ENCODE data around the gene ZFHX3.

The ZFHX3 gene

DNA sequence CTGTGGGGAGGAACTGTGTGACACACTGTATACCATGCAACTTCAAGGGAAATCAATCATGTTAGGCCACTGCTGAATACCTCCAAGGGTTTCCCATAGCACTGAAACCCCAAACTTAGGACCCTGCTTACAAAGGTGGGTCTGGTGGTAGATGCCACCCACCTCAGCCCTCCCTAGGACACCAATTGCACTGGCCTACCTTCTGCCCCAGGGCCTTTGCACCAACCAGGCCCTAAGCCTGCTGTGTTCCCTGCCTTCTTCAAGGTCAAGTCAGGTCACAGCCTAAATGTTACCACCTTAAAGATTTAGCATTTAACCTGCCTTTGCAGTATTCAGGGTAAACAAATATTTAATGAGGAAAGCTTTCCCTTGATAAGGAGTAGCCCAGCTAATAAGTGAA is 185.8 kb downstream of the ZFHX3 start:
- no peak for DNase-seq

DNA sequence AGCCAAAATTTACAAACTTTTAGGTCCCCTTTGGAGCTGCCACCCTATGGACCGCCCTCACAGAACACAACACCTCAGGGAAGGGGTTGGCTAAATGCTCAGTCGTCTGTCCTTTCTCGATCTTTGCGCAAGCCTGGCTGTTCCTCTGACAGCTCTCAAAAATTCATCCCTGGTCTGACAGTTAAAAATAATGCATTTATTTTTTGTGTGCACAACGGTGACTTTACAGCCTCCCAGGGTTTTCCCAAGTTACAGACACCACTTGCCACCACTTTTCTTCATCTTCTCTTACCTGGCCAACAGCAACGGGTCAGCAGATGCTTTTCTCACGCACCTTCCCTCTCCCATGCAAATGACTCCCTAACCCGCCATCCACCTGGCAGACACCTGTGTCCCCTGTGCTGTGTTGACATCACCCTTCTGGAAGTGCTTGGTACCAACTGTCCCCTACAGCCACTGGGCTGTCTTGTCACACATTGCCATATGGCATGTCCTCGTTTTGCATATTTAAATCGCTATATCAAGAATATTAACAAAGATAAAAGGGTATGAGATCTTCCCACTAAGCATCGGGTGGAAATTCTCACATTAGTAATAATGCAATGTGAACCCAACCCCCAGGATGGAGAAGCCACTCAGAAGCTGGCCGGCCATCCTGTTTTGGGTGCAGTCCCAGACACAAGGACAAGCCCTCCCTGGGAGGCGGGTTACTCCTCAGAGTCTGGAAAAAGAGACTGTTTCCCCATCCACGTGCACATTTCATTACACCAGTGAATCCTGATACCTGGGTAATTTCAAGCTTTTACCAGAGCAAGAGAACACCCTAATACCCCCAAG is 187.0 kb downstream of the ZFHX3 start:
- DNase-seq, result no peak

DNA sequence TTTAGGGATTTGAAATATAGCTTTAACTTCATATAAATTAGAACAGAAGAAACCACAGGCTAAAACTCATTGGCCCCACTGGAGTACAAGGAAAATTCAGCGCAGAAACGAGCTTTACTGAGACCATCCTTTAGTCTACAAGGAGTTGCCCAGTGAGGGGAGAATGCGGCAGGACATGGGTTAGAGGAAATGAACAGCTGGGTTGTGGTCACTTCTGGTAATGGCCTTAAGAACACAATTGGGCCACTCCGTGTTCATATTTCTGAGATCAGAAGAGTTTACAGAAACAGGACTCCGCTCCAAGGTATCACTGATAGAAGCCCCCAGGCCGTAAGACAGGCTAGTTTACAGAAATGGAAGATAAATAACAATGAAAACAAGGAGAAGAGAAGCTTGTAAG is 188.3 kb downstream of the ZFHX3 start:
- no peak for DNase-seq

DNA sequence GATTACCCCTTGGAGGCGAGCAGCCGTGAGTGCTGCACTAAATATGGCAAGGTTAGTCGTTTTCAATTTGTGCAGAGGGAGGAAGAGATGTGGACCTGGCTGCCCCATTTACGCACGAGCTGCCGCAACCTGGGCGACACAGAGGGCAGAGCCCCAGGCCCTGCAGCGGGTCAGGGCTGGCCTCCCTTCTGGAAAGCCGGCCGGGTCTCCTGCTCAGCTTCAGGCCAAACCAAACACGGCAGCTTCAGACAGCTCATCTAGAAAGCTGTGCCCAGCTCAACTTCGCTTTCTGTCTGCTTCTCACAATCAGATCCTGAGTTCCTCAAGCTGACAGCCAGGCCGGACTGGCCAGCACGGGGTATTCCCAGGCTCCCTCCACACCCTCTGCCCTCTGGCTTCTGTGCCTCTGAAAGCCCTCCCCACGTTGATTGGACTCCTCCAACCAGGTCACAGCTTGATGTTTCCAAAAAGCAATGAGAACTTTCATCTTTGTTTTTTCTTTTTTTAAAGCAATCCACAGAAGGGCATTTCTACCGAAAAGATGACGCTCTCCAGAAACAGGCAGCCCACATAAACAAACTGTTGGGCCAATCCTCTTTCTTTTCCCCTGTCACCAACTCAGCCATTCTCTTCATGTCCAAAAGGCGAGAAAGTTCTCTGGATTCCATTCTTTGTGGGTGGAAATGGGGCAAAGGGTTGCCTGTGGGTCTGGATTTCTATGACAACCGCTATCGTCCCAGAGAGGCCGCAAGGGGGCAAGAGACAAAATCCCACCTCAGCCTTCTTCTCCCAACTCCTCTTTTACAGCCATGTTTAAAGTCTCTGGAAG is 189.0 kb downstream of the ZFHX3 start:
- no peak for DNase-seq

DNA sequence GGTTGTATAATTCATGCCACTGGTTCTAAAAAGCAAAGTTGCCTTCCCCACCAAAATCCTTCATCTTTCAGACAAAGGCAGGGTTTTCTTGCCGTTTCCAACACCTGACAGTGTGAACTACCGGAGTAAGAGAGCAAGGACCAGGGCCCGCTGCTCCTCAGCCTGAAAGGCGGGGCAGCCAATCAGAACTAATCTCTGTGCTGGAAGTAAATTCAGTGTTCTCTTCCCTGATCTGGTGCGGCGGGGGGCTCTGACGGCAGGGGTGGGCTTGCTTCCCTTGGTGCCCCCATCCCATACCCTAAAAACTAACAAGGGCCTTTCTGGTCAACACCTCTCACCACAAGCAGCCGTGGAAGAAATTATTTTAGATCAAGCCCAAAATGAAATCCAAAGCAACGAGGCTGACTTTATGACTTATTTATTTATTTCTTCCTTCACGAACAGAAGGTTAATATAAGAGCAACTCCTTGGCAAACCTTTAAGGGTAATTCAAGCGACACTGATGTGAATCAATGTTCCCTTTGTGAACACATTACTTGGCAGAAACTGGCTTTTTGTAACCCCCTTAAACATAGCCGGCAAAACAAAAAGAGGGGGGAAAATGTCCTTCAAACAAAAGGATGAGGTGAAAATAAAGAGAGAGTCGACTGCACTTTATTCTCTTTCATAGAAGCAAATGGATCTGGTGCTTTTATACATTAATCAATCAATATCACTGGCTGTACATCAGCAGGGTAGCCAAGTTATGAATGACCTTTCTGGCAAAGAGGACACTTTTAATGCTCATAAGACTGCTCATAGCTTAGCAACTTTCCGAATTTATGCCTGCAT is 189.9 kb downstream of the ZFHX3 start:
- DNase-seq, result no peak

DNA sequence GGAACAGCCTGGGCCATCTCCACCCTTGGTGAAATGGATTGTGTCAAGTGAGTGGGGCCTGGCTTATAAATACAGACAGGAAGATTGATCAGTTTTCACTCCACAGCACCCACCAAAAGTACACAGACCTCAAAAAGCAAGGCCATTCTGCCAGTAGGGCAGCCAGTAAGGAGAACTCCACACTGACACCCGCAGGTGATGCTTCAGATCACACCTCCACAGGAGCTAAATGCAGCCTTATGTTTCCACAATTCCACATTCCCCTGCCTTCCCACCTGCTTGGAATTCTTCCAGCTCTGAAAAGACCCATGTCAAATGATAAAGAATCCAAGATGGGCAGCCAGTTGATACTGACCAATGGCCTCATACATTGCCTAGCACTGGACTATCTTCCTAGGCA is 191.1 kb downstream of the ZFHX3 start:
- no peak for DNase-seq

DNA sequence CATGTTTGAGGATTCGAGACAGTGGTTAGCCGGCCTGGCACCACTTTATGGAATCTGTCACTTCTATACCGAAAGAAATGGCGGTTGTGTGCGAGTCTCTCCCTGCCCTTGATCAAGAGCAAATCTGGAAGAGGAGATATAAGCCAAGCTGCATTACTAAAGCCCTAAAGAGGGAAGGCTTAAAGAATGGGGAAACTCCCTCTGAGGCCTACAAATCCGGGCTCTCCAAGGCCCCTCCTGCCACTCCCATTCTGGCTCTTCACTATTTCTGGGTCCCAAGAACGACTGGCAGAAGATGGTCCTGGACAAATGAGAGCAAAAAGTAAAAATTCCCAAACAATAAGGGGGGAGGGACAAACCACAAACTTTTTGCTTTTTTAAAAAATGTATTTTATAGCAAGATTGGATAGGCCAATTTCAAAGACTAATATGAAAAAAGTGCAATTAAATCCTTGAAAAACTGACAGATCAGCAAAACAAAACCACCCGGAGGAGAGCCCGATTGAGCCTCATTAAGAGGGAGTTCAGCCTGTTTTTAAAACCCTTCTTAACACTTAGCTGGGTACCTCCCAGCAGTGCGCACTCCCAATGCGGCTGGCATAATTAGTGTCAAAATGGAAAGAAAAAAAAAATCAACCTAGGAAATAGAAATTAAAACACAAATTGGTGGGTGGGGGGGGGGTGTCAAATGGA is 193.5 kb downstream of the ZFHX3 start:
- DNase-seq, result no peak

DNA sequence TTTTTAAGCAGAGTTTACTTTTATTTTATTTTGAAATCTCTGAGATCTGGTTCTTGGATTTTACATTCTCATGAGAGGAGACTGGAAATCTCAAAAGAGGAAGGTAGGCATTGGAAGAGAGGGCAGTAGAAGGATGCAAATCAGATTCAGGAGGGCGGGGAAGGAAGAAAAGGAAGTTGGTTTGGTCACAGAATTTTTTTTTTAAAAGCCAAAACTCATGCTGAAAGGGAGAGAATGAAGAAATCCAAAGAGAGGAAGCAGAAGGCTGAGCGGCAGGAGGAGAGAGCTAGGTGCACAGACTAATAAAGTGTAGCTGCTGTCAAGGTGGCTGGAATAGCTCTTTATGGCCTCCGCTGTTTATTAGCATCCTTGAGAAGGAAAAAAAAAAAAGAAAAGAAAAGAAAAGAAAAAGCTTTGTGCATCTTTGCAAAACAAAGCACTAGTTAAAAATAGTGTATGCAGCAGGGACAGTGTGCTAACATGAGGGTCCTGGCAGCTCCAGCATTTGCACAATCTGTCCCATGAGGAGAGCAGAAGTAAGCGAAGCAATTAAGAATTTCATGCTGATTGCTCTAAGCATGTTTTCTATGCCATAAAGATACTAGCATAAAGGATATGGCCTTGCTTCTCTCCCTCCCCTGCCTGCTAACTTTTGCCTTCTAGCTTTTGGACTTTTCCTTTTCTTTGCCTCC is 194.2 kb downstream of the ZFHX3 start:
- DNase-seq, result no peak

DNA sequence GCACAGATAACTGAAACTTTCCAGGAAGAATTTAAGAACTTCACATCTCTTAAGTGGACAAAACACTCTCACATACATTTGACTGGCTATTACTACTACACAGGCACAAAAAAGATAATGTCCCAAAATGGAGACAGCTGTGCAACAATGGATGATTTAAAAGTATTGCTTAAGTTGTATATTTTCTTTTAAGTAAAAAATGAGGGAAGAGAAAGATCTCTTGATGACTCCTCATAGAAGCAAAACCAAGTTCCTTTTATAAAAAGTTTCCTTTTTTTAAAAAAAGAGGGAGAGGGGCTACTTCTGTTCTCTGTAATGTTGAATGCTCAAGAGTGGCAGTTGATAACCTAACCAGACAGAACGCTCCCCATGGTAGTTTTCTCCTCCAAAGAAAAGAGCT is 195.5 kb downstream of the ZFHX3 start:
- DNase-seq, result no peak

DNA sequence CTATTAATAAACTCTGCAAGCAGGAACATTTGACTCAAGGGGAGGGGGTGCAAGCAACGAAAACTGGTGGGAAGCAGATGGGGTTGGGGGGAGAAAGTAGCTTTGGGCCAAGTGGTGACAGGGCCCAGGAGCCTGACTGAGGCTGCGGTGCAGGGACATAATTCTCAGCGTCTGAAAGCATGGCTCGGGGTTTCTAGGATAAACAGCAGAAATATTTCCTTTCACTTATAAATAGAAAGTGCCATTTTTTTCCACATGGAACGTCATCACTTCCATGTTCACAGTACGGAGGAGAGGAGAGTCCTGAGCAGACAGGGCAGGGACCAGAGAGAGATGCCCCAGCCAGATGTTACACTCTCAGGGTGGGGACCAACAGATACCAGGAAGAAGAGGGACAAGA is 197.1 kb downstream of the ZFHX3 start:
- no peak for DNase-seq

DNA sequence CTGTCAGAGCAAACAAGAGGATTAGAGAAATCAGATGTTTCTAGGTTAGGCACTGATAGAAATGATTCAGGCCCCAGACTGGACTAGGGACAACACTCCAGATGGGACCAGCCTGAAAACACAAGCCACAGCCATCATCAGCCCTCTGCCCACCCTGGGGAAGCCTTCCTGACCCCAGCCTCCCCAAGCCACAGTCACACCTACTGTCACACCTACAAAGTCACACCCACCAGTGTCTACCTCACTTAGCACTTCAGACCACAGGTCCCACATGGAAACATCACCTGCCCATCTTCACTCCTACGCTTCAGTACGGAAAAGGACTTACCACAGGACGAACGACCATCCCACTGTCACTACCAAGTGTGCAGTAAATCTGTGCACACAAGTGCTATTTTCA is 197.9 kb downstream of the ZFHX3 start:
- no peak for DNase-seq

DNA sequence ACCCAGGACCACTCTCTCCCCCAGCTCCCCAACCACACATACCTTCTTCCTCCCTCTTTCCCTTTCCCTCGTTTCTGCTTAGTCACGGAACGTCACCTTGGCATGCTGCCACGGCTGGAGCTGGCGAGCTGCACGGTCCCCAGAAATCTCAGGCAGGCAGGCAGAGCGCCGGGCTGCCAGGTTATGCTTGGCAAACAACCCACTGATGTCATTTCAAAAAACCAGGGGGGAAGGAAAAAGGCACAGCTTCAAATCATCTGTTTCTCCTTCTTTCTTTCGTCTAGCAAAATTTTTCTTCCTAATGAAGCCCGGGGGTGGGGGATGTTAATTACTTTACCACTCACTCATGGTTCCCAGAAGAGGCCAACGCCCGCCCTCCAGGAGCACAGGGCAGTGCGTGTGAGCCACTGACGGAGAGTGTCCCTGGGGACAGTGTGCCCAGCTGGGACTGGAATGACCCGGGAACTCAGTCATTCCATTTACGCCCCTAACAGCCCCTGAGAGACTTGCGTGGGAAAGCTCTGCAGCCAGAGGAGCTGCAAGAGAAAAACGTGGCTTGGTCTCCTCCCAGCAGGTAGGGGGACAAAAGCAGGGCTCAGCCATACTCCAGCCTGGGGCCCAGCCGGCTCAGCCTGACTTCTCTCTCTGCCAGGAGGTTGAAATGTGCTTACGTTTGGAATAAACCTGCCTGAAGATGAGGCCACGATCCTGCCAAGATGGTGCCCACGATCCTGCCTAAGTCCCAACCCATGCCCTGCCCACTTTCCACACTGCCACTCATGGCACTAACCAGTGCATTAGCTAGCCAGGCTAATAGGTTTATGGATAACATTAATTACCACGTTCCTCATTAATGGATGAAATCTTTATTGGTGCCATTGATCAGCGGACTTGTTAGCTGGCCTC is 198.9 kb downstream of the ZFHX3 start:
- peak in 1 of 2 donors; percentile 38 for DNase-seq

DNA sequence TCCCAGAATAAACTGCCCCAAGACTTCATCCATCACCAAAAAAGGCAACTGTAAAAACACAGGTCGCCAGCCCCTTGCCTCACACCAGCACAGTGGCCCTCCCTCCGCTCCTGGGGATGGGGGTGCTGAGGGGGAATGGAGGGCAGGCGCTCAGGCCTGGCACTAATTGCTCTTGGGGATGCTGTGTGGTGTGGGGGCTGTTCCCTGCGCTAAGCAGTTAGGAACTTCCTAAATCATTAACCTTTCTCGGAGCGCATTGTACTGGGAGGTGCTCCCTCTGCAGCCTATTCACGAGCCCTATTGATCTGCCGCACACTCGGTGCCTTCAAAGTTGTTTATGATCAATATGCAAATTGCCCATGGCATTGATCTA is 199.9 kb downstream of the ZFHX3 start:
- DNase-seq, result no peak

DNA sequence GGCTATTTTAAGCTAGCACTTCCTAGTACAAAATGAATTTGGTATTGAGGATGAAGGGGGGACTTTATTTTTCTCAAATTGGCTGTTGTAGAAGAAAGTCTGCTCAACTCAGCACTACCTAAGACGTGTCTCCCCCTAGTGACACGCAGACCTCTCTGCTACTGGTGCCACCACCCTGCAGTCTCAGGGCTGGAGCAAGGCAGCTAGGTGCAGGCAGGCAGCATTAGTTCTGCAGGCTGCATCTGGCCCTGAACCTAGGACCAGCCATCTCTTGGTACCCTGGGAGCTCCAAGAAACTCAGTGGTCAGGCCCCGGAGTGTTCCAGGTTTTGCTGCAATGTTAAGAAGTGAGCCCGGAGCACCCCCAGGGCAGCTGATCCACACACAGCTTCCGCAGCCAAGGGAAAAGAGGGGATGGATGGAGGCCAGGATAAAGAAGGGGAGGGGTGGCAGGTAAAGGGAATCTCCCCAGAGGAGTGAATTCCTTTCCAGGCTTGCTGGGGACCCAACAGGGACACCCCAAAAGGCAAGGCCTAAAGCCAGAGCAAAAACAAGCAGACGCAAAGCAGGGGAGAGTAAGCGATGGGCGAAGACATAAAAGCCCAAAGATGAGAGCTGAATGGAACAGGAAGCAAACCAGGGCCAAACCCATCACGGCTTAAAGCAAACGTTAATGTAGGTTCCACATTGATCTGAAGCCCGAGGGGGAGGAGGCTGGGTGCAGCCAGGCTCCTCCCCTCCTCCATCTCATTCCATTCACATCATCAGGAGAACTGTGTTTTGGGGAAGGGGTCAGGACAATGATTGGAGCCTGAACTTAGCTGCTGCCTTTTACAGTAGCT is 200.5 kb downstream of the ZFHX3 start:
- no peak for DNase-seq

DNA sequence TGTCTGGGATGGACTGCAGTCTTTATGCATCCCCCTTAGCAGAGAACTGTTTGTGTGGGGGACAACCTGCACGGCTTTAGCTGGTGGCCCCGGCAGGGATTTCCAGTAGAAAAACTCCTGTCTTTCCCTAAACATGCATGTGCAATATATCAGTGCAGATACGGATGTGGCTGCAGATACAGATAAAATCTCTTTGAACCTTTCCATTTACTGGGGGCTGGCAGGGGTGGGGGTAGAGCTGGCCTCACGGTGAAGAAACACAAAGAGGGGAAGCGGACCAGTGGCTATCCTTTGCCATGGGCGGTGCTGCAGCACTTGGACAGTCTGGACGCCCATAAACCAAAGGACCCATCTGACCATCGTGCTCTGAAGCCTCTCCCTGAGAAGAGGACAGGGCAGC is 201.3 kb downstream of the ZFHX3 start:
- DNase-seq, result no peak

DNA sequence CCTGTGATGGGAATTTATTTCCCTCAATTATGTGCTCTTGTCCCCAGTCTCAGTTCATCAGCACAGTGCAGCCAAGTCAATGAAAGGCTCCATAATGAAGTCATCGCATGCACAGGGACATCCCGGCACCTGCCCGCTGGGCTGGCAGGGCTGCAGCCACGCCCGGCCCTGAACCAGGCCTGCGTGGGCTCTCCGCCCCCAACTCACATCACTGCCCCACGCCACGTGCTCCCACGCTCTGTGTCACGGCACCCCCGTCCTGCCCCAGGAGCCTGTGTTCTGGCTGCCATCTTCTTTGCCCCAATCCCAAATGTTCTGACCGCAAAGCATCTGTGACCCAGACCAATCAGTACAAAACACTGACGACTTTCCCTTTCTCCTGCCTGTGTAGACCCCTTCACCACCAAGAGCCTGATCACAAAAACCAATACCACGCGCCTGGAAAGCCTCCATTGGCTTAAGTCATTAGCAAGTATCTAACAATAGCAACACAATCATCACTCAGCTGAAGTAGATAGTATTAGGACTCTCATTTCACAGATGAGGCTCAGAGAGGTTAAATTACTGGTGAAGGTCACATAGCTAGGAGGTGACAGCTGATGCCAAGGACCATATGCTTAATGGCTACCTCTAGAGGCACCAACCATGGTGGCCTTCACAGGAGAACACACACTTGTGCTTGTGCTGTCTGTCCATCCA is 202.5 kb downstream of the ZFHX3 start:
- no peak for DNase-seq

DNA sequence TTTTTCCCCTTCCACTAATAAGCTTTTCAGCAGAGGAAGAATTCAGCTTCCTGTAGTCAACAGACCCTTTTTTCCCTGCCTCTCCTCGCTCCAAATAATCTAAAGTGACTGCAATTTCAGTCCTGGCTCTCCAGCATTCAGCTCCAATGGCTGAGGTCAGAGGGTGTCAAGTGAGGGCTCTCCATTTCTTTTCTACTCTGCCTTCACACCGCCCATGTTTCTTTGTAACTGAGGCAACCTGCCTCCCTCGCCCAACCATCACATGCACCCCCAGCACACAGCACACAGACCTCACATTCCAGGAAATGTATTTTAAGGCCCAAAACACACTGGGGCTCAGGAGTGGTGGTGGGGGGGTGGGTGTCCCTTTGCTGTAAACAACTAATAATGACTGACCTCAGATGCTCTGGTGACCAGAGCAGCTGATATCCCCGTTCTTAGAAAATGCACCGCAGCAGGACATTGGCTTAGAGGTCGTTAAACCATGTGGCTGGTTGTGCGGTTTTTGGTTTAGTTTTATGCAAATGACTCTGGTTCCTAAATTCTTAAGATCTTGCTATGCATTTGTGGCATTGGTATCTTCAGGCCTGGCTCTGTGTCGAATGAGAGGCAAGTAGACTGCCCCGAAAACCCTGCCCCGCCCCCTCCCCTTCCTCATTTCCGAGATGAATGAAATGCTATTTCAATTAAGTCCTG is 203.6 kb downstream of the ZFHX3 start:
- no peak for DNase-seq

DNA sequence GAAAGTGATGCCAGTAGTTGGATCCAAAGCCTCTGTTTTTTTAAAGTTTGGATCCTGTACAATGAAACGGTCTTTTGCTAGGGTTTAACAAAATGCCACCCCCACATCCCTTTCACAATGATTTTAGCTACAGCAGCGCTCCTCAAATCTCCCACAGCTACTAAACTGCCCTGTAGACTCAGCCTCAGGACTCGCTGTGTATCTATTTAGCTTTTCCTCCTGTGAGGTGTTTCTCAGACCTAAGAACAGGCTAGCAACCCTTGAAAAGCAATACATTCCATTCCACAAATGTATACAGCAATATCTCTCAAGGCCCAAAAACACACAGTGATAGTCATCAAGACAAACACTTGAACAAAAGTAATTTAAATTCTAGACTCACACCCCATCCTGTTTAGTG is 206.4 kb downstream of the ZFHX3 start:
- DNase-seq, result no peak
